Effector memory CD4-positive, alpha-beta T cell (primary cell): ENCODE measurements around the gene TMEM223.
A peak's percentile ranks its signal among the peaks of the same experiment; 100 is the strongest.
"Not testable (repeated sequence)": the region's sequence is repeated elsewhere in the genome, so short reads cannot be mapped to it uniquely, and the experiment has no call there.

Experiments used
- DNase-seq, 3 donors: peaks; one replicate each; pipeline ENCODE4 v3.0.0-alpha.2; 2020
- H3K27ac ChIP-seq: 2 replicates; pipeline ENCODE4 v1.7.0; 2013; ENCODE audit warnings: mild to moderate bottlenecking, low read length, moderate library complexity; ENCODE audit not compliant: insufficient read depth, poor library complexity, severe bottlenecking
- H3K27me3 ChIP-seq: replicated peaks from 2 replicates; pipeline ENCODE4 v1.7.0; 2013; ENCODE audit warnings: mild to moderate bottlenecking, low read length; ENCODE audit not compliant: insufficient read depth, control insufficient read depth, poor library complexity, severe bottlenecking
- H3K36me3 ChIP-seq: 2 replicates; pipeline ENCODE4 v1.7.0; 2013; ENCODE audit warnings: mild to moderate bottlenecking, low read length, moderate library complexity; ENCODE audit not compliant: control insufficient read depth, insufficient read depth
- H3K4me1 ChIP-seq: 2 replicates; pipeline ENCODE4 v1.7.0; 2013; ENCODE audit warnings: low read length, mild to moderate bottlenecking; ENCODE audit not compliant: control insufficient read depth, insufficient read depth, poor library complexity, severe bottlenecking
- H3K4me3 ChIP-seq: 2 replicates; pipeline ENCODE4 v1.7.0; 2013; ENCODE audit warnings: low read length, low read depth, mild to moderate bottlenecking; ENCODE audit not compliant: insufficient read depth, poor library complexity, severe bottlenecking
- H3K9me3 ChIP-seq: 2 replicates; pipeline ENCODE4 v1.7.0; 2013; ENCODE audit warnings: mild to moderate bottlenecking, low read length, moderate library complexity; ENCODE audit not compliant: control insufficient read depth

The TMEM223 gene

GRCh38 chr11:62752994-62753735 is 38.6 kb downstream of the TMEM223 start:
- Histone ChIP-seq H3K4me3 (peak overlapping the region; percentile 90), H3K27me3 (no peaks in the 10 kb centered on the region), H3K36me3 (peaks cover 8% of the 10 kb centered on the region), H3K9me3 (no peaks in the 10 kb centered on the region), H3K4me1 (peaks cover 18% of the 10 kb centered on the region), H3K27ac (peak overlapping the region; percentile 95)
- DNase-seq: no peak

GRCh38 chr11:62752177-62752785 is 39.5 kb downstream of the TMEM223 start:
- H3K9me3 ChIP-seq: no peaks in the 10 kb centered on the region
- H3K4me3 ChIP-seq: no peak overlapping the region
- H3K4me1 ChIP-seq: peaks cover 18% of the 10 kb centered on the region
- no peak overlapping the region for H3K27ac ChIP-seq
- H3K27me3 ChIP-seq: no peaks in the 10 kb centered on the region
- peaks cover 8% of the 10 kb centered on the region for H3K36me3 ChIP-seq
- DNase-seq: no peak

GRCh38 chr11:62749931-62750330 is 41.9 kb downstream of the TMEM223 start:
- not testable (repeated sequence) for H3K27ac ChIP-seq, H3K27me3 ChIP-seq, H3K9me3 ChIP-seq, DNase-seq, H3K4me3 ChIP-seq, H3K36me3 ChIP-seq
- peaks cover 18% of the 10 kb centered on the region for H3K4me1 ChIP-seq

- no peak overlapping the region for H3K27ac ChIP-seq
- no peak for DNase-seq
- peaks cover 2% of the 10 kb centered on the region for H3K4me1 ChIP-seq
- H3K36me3 ChIP-seq: peaks cover 8% of the 10 kb centered on the region
- H3K27me3 ChIP-seq: no peaks in the 10 kb centered on the region
- H3K9me3 ChIP-seq: no peaks in the 10 kb centered on the region
- no peak overlapping the region for H3K4me3 ChIP-seq
Observed at GRCh38 chr11:62747475-62748160, 44.2 kb downstream of the TMEM223 start.
